ENCODE measurements around the gene ZNF341. TPM values are rescaled to one million over a fixed set of nuclear protein-coding genes. Genes with fewer than 3 reads are reported as not detected.

Gene ZNF341
- polyA plus RNA-seq, 2 donors, result 2.6 to 4.5 TPM

DNA sequence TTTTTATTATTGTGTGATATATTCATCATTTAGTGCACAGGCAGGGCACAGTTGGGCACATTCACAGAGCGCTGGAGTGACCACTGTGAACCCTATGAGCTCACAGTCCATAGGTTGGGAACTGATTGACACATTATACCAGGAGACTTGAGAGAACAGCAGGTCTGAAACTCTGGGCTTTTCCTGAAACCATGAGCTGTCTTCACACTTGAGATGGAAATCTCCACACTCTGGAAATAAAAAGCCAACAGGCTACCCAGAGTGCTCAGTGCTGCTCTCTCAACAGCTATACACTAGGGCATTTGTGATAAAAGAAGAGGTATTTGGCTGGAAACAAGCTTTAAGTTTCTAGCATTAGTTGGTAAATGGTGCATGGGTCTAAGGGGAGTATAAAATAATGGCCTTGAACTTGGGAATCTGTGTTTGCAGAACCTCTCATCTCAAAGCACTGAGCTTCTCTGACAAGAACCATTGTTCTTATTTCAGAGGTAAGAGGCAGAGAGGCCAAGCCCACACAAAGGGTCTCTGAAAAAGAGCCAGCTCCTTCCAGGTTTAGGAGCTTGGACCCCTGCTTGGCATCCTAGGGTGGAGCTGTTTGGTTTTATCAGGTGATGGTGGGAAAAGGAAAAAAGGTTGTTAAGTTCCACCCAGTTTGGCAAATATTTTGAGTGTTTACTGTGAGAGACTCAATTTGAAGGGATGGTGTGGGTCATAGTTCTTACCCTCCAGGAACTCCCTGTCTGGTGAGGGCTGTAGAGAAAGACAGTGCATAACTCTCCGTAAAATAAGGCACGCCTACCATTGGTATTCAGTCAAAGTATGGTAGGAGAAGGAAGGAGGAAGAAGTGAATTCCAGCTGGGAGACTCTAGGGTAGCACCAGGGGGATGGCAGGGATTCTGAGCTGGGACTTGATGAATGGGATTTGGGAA lies 93.8 kb downstream of the ZNF341 start:
- WGBS, 2 donors, result 81 to 82% methylated on average over 3 of the region's 3 CpGs
- peaks cover 0 to 4% of the 10 kb centered on the region in 2 donors for H3K4me1 ChIP-seq (ENCODE audit: control insufficient read depth in 2 of 2, insufficient read depth in 2 of 2, low read length in 1 of 2)
- peaks cover 0 to 8% of the 10 kb centered on the region in 2 donors for H3K36me3 ChIP-seq (ENCODE audit: control insufficient read depth in 2 of 2, insufficient read depth in 2 of 2, low read length in 1 of 2)
- no peak overlapping the region for H3K4me3 ChIP-seq (ENCODE audit: low read depth in 1 of 2, low read length in 2 of 2)
- H3K27ac ChIP-seq (ENCODE audit: low read depth in 2 of 2, low read length in 1 of 2), result peak overlapping the region in 1 of 2 donors; percentile 56
- no peaks in the 10 kb centered on the region for H3K9me3 ChIP-seq (ENCODE audit: control insufficient read depth in 2 of 2, insufficient read depth in 1 of 2, low read depth in 1 of 2, low read length in 1 of 2)
- H3K27me3 ChIP-seq (ENCODE audit: control insufficient read depth in 1 of 2, insufficient read depth in 2 of 2, low read length in 2 of 2), result no peaks in the 10 kb centered on the region

DNA sequence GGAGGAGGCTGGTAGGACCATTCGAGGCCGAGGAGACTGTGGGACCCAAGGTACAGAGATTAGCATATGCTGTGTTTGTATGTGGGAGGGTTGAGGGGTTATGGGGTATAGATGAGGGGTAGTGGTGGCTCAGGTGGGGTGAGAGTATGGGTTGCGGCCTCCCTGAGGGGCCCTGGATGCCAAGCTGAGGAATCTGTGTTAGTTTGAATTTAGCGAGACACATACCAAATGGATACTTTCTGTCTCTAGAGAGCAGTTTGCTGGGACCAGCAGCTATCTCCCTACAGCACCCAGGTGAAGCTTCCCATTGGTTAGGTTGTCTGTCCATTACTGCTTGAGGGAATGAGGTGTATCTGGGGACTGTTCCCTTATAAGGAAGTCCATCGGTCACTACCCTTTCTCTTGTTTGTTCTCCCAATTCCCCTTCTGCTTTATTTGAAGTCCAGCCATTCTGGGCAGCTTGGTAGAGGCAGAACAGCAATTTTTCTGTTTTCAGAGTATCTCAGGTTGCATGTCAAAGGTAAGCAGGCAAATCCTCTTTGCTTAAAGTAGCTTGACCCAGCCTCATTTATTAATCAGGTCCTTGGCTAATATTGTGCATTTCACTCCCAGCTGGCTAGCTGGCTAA lies 94.6 kb downstream of the ZNF341 start:
- peak overlapping the region in 1 of 2 donors; percentile 56 for H3K27ac ChIP-seq (ENCODE audit: low read depth in 2 of 2, low read length in 1 of 2)
- no peaks in the 10 kb centered on the region for H3K9me3 ChIP-seq (ENCODE audit: control insufficient read depth in 2 of 2, insufficient read depth in 1 of 2, low read depth in 1 of 2, low read length in 1 of 2)
- 78 to 92% methylated on average over 5 of the region's 5 CpGs for WGBS, 2 donors
- peaks cover 0 to 4% of the 10 kb centered on the region in 2 donors for H3K4me1 ChIP-seq (ENCODE audit: control insufficient read depth in 2 of 2, insufficient read depth in 2 of 2, low read length in 1 of 2)
- no peak overlapping the region for H3K4me3 ChIP-seq (ENCODE audit: low read depth in 1 of 2, low read length in 2 of 2)
- peaks cover 0 to 8% of the 10 kb centered on the region in 2 donors for H3K36me3 ChIP-seq (ENCODE audit: control insufficient read depth in 2 of 2, insufficient read depth in 2 of 2, low read length in 1 of 2)
- no peaks in the 10 kb centered on the region for H3K27me3 ChIP-seq (ENCODE audit: control insufficient read depth in 1 of 2, insufficient read depth in 2 of 2, low read length in 2 of 2)

DNA sequence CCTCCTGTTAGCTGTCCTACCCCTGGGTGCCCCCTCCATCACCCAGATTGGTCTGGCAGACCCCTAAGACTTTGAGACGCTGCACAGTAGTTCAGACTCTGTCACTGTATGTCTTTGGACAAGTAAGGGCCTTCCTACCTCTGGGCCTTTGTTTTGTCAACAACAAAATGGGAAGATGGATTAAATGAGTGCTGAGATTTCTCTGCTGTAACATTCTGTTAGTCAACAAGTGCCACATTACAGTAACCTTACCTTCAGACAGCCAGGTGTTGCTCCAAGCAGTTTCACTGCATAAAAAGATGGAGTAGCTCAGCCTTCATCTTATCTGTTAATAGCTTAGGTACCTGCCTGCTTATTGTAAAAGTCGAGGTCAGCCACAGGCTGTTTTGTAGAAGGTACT lies 95.3 kb downstream of the ZNF341 start:
- Histone ChIP-seq H3K9me3 (ENCODE audit: control insufficient read depth in 2 of 2, insufficient read depth in 1 of 2, low read depth in 1 of 2, low read length in 1 of 2) (no peaks in the 10 kb centered on the region), H3K27ac (ENCODE audit: low read depth in 2 of 2, low read length in 1 of 2) (no peak overlapping the region), H3K4me1 (ENCODE audit: control insufficient read depth in 2 of 2, insufficient read depth in 2 of 2, low read length in 1 of 2) (peaks cover 0 to 4% of the 10 kb centered on the region in 2 donors), H3K27me3 (ENCODE audit: control insufficient read depth in 1 of 2, insufficient read depth in 2 of 2, low read length in 2 of 2) (no peaks in the 10 kb centered on the region), H3K4me3 (ENCODE audit: low read depth in 1 of 2, low read length in 2 of 2) (no peak overlapping the region), H3K36me3 (ENCODE audit: control insufficient read depth in 2 of 2, insufficient read depth in 2 of 2, low read length in 1 of 2) (peaks cover 0 to 8% of the 10 kb centered on the region in 2 donors)
- 55 to 69% methylated on average over 2 of the region's 2 CpGs for WGBS, 2 donors

DNA sequence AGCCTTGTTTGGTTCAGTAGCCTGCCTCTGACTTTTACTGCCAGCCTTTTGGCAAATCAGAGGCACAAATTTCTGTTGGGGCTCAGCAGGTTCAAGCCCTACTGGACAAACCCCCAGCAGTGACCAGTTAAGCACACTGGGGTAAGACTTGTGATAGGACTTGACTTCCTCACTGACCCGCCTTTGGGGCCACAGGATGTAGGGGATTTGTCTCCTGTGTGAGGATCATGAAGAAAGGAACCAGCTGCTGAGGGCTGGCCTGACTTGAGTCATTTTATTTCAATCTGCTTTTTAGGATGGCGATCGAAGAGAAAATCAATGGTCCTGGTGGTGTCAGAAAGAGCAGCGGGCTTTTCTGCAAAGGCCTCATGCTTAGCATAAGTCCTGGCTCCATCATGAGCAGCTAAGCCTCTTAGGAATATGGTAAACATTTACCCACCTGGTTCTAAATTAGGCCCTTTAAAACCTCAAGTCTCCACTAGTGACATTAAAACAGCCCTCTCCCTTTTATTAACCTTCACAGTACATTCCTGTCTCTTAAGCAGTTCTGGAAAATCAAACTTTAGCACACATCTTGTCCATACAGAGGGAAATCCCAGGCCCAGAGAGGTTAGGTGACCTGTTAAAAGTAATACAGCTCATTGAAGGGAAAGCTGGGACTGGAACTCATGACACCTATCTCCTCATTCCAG lies 96.0 kb downstream of the ZNF341 start:
- no peaks in the 10 kb centered on the region for H3K9me3 ChIP-seq (ENCODE audit: control insufficient read depth in 2 of 2, insufficient read depth in 1 of 2, low read depth in 1 of 2, low read length in 1 of 2)
- peaks cover 0 to 5% of the 10 kb centered on the region in 2 donors for H3K36me3 ChIP-seq (ENCODE audit: control insufficient read depth in 2 of 2, insufficient read depth in 2 of 2, low read length in 1 of 2)
- H3K27me3 ChIP-seq (ENCODE audit: control insufficient read depth in 1 of 2, insufficient read depth in 2 of 2, low read length in 2 of 2), result no peaks in the 10 kb centered on the region
- no peak overlapping the region for H3K4me3 ChIP-seq (ENCODE audit: low read depth in 1 of 2, low read length in 2 of 2)
- peaks cover 0 to 4% of the 10 kb centered on the region in 2 donors for H3K4me1 ChIP-seq (ENCODE audit: control insufficient read depth in 2 of 2, insufficient read depth in 2 of 2, low read length in 1 of 2)
- peak overlapping the region in 1 of 2 donors; percentile 17 for H3K27ac ChIP-seq (ENCODE audit: low read depth in 2 of 2, low read length in 1 of 2)
- WGBS, 2 donors, result 78 to 80% methylated on average over 4 of the region's 4 CpGs

DNA sequence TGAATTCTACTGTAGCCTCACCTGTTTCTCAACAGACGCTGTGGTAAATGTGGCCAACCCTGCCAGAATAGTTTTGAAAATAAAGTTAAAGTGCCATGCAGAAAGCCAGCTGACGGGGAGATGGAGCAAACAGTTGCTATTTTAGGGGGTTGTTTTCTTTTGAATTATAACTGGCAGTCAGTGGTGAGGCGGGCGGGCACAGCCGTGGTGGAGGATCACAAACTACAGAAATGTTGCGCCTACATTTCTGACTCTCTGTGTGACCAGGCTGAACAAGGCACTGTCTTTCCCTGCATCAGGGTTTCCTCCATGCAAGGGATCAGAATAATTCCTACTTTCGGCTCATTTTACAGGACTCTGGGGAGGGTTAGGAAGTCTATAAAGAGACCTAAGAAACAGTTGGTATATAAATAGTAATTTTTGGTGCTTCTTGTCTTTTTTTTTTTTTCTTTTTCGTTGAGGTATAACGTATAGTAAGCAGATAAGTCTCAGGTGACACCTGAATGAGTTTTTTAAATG lies 96.6 kb downstream of the ZNF341 start:
- Histone ChIP-seq H3K27me3 (ENCODE audit: control insufficient read depth in 1 of 2, insufficient read depth in 2 of 2, low read length in 2 of 2) (no peaks in the 10 kb centered on the region), H3K4me3 (ENCODE audit: low read depth in 1 of 2, low read length in 2 of 2) (no peak overlapping the region), H3K27ac (ENCODE audit: low read depth in 2 of 2, low read length in 1 of 2) (peak overlapping the region in 1 of 2 donors; percentile 26), H3K9me3 (ENCODE audit: control insufficient read depth in 2 of 2, insufficient read depth in 1 of 2, low read depth in 1 of 2, low read length in 1 of 2) (no peaks in the 10 kb centered on the region), H3K36me3 (ENCODE audit: control insufficient read depth in 2 of 2, insufficient read depth in 2 of 2, low read length in 1 of 2) (peaks cover 0 to 5% of the 10 kb centered on the region in 2 donors), H3K4me1 (ENCODE audit: control insufficient read depth in 2 of 2, insufficient read depth in 2 of 2, low read length in 1 of 2) (peaks cover 0 to 4% of the 10 kb centered on the region in 2 donors)
- WGBS, 2 donors, result 54 to 61% methylated on average over 9 of the region's 9 CpGs

DNA sequence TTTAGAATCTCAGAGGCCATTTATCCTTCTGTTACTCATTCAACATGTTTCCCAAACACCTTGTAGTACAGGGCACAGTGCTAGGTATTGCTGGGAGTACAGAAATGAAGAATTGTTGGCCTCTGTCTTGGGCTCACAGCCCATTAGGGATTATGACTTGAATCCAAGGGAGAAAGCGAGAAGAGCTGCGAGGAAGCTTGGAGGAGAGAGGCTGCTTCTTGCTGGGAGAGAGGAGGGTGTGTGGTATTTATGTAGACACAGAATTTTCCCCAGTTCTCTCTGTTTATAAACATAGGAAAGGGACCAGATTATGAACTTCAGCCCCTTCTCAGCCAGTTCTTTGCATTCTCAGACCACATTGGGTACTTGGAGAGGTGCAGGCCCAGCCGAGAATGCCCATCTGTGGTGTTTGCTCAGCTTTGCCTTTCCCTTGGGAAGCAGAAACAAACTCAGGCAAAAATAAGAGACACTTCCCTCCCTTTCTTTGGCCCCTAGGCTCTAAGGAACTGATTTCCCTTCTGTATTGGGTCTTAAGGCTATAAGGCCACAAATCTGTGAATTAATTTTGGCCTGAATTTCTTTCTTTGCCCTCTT lies 97.3 kb downstream of the ZNF341 start:
- H3K27ac ChIP-seq (ENCODE audit: low read depth in 2 of 2, low read length in 1 of 2), result peak overlapping the region; percentile 33 to 58

DNA sequence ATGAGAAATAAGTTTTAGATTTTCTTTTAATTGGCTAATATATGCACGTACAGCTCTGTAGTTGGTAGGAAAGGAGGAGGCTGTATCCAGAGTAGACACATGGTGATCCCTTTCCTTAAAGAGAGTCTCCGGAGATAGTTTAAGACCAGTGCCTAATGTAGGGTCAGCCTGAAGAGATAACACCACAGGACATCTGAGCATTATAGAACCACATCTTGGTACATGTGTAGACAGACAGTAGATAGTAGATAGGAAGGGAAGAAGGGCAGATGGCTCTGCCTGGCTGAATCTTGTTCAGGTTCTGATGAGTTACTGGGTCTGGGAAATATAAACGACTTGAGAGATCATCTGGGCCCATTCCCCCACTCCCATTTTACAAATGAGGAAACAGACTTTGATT lies 97.8 kb downstream of the ZNF341 start:
- H3K27me3 ChIP-seq (ENCODE audit: control insufficient read depth in 1 of 2, insufficient read depth in 2 of 2, low read length in 2 of 2), result no peaks in the 10 kb centered on the region
- no peaks in the 10 kb centered on the region for H3K9me3 ChIP-seq (ENCODE audit: control insufficient read depth in 2 of 2, insufficient read depth in 1 of 2, low read depth in 1 of 2, low read length in 1 of 2)
- 71 to 74% methylated on average over 3 of the region's 3 CpGs for WGBS, 2 donors
- no peaks in the 10 kb centered on the region for H3K36me3 ChIP-seq (ENCODE audit: control insufficient read depth in 2 of 2, insufficient read depth in 2 of 2, low read length in 1 of 2)
- H3K27ac ChIP-seq (ENCODE audit: low read depth in 2 of 2, low read length in 1 of 2), result peak overlapping the region in 1 of 2 donors; percentile 56
- H3K4me1 ChIP-seq (ENCODE audit: control insufficient read depth in 2 of 2, insufficient read depth in 2 of 2, low read length in 1 of 2), result peaks cover 0 to 4% of the 10 kb centered on the region in 2 donors
- H3K4me3 ChIP-seq (ENCODE audit: low read depth in 1 of 2, low read length in 2 of 2), result no peak overlapping the region

More for the DNA sequence above, 97.3 kb downstream of the ZNF341 start:
- Histone ChIP-seq H3K27me3 (ENCODE audit: control insufficient read depth in 1 of 2, insufficient read depth in 2 of 2, low read length in 2 of 2) (no peaks in the 10 kb centered on the region), H3K4me3 (ENCODE audit: low read depth in 1 of 2, low read length in 2 of 2) (no peak overlapping the region), H3K9me3 (ENCODE audit: control insufficient read depth in 2 of 2, insufficient read depth in 1 of 2, low read depth in 1 of 2, low read length in 1 of 2) (no peaks in the 10 kb centered on the region), H3K36me3 (ENCODE audit: control insufficient read depth in 2 of 2, insufficient read depth in 2 of 2, low read length in 1 of 2) (peaks cover 0 to 3% of the 10 kb centered on the region in 2 donors), H3K4me1 (ENCODE audit: control insufficient read depth in 2 of 2, insufficient read depth in 2 of 2, low read length in 1 of 2) (peaks cover 0 to 4% of the 10 kb centered on the region in 2 donors)
- WGBS, 2 donors, result 37 to 46% methylated on average over 3 of the region's 3 CpGs

DNA sequence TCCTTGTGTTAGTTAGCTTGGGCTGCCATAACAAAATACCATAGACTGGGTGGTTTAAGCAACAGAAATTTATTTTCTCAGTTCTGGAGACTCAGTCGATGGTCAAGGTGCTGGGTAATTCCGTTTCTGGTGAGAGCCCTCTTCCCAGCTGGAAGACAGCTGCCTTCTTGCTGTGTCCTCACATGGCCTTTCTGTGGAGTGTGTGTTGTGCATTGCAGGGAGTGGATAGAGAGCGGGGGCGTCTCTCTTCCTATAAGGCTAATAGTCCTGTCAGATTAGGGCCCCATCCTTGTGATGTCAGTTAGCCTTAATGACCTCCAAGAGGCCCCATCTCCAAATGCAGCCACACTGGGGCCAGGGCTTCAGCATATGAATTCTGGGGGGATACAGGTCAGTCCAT lies 98.6 kb downstream of the ZNF341 start:
- Histone ChIP-seq H3K27ac (ENCODE audit: low read depth in 2 of 2, low read length in 1 of 2) (peak overlapping the region in 1 of 2 donors; percentile 5), H3K27me3 (ENCODE audit: control insufficient read depth in 1 of 2, insufficient read depth in 2 of 2, low read length in 2 of 2) (no peaks in the 10 kb centered on the region), H3K36me3 (ENCODE audit: control insufficient read depth in 2 of 2, insufficient read depth in 2 of 2, low read length in 1 of 2) (no peaks in the 10 kb centered on the region), H3K9me3 (ENCODE audit: control insufficient read depth in 2 of 2, insufficient read depth in 1 of 2, low read depth in 1 of 2, low read length in 1 of 2) (no peaks in the 10 kb centered on the region), H3K4me3 (ENCODE audit: low read depth in 1 of 2, low read length in 2 of 2) (no peak overlapping the region), H3K4me1 (ENCODE audit: control insufficient read depth in 2 of 2, insufficient read depth in 2 of 2, low read length in 1 of 2) (peaks cover 0 to 4% of the 10 kb centered on the region in 2 donors)
- WGBS, 2 donors, result 67 to 69% methylated on average over 4 of the region's 4 CpGs
